Measurements from ENCODE around the gene TSHZ2. TPM values are rescaled to one million over a fixed set of nuclear protein-coding genes. Genes with fewer than 3 reads are reported as not detected.
"Not testable (repeated sequence)": the region's sequence is repeated elsewhere in the genome, so short reads cannot be mapped to it uniquely, and the experiment has no call there.

Gene TSHZ2
- total and polyA plus RNA-seq, 2 of the 4 experiments (the other 2 are of a cell fraction), result under 0.01 to 0.02 TPM

- ATAC-seq (ENCODE audit: low read depth); H3K4ac ChIP-seq (ENCODE audit: low read depth, low read length); H2BK120ac ChIP-seq (ENCODE audit: low read depth, low read length); H2AK9ac ChIP-seq (replicated peaks; ENCODE audit: low read depth, low read length, poor library complexity); DNase-seq; H4K8ac ChIP-seq (ENCODE audit: low read depth in 2 of 2, low read length in 2 of 2); dilution Hi-C loops (cut with HindIII; ENCODE audit: low sequenced_read_pairs, unreplicated experiment); H2BK5ac ChIP-seq (ENCODE audit: low read depth, low read length, poor library complexity, severe bottlenecking); H3K79me1 ChIP-seq (ENCODE audit: low read depth in 1 of 2, low read length in 2 of 2); H3K23ac ChIP-seq (ENCODE audit: low read depth, low read length); H3K27ac ChIP-seq (ENCODE audit: insufficient read depth, low read length); BruUV-seq (replicated peaks); H4K5ac ChIP-seq (ENCODE audit: low read depth, low read length); H3K4me2 ChIP-seq (ENCODE audit: low read depth, low read length); H3K4me1 ChIP-seq (ENCODE audit: control insufficient read depth, insufficient read depth, low read length); CTCF ChIA-PET; H2AK5ac ChIP-seq (ENCODE audit: low read depth, low read length); H3K18ac ChIP-seq (ENCODE audit: low read depth, low read length); H3K4me3 ChIP-seq (ENCODE audit: insufficient read depth, low read depth, low read length); H3K56ac ChIP-seq (ENCODE audit: extremely low read depth, insufficient read depth, low read length); H4K20me1 ChIP-seq (ENCODE audit: insufficient read depth, low read length); intact Hi-C loops (cut with micrococcal nuclease); POLR2A ChIA-PET (ENCODE audit: unreplicated experiment); H3K9me3 ChIP-seq (ENCODE audit: control insufficient read depth, insufficient read depth, low read length); H3K14ac ChIP-seq (replicated peaks; ENCODE audit: low read depth, low read length); H2AFZ ChIP-seq (replicated peaks; ENCODE audit: low read length, poor library complexity); H3K27me3 ChIP-seq (ENCODE audit: control insufficient read depth, insufficient read depth, low read length); in situ Hi-C loops (cut with MboI; ENCODE audit: low sequenced_read_pairs); H4K91ac ChIP-seq (ENCODE audit: insufficient read depth, low read depth, low read length); H3K36me3 ChIP-seq (ENCODE audit: control insufficient read depth, insufficient read depth, low read length); H3K9ac ChIP-seq (ENCODE audit: low read depth, low read length); H3K9me1 ChIP-seq (ENCODE audit: insufficient read depth, low read length); H2BK20ac ChIP-seq (ENCODE audit: low read depth, low read length); H2BK15ac ChIP-seq (ENCODE audit: low read depth, low read length): not testable (repeated sequence)
- no CpG with 5 or more reads among the region's 6 CpGs for WGBS, 2 experiments (ENCODE audit: extremely low coverage in 2 of 2, insufficient read length in 1 of 2)
These were observed 560.6 kb downstream of the TSHZ2 start for GRCh38 chr20:53532654-53533312.

Data from IMR-90 (cell line).